VCaP (cell line): ENCODE results near the gene PDE4A.
"Not testable (repeated sequence)": the region's sequence is repeated elsewhere in the genome, so short reads cannot be mapped to it uniquely, and the experiment has no call there.

Experiments
- H3K27ac ChIP-seq: fragments of 450-650 bp; 2 replicates; pipeline ENCODE4 v1.5.1; 2017
- CTCF ChIP-seq: fragments of 450-650 bp; conservative IDR thresholded peaks from 2 replicates; pipeline ENCODE4 v1.5.1; 2017; ENCODE audit warnings: mild to moderate bottlenecking, moderate library complexity

Gene PDE4A

GRCh38 chr19:10420444-10421239, at the start of gene PDE4A:
Gene PDE4A (plus strand): TSS chr19:10420538. CDS start chr19:10420765, 227 bp downstream.
- peak within 1 kb of the TSS; percentile 11; the same call in 1 of the 2 replicates for H3K27ac ChIP-seq
- peak; percentile 69 for TF ChIP-seq CTCF

GRCh38 chr19:10372690-10373089, 47.6 kb upstream of the PDE4A start:
- no peak overlapping the region for H3K27ac ChIP-seq
- no peak for TF ChIP-seq CTCF

- H3K27ac ChIP-seq = no peak overlapping the region
- TF ChIP-seq CTCF = no peak
Observed at GRCh38 chr19:10374931-10375330, 45.4 kb upstream of the PDE4A start.

GRCh38 chr19:10377140-10377640, 43.1 kb upstream of the PDE4A start:
- not testable (repeated sequence) for H3K27ac ChIP-seq

- TF ChIP-seq CTCF = no peak
- no peak overlapping the region for H3K27ac ChIP-seq
Observed at GRCh38 chr19:10378124-10378523, 42.2 kb upstream of the PDE4A start.

GRCh38 chr19:10379880-10380312, 40.4 kb upstream of the PDE4A start:
- H3K27ac ChIP-seq = peak overlapping the region; percentile 71; the same call in 1 of the 2 replicates
- no peak for TF ChIP-seq CTCF

GRCh38 chr19:10380313-10381102, 39.8 kb upstream of the PDE4A start, which contains the start of gene TYK2:
Gene TYK2 (minus strand): TSS chr19:10380572. CDS start chr19:10378406, 2,166 bp downstream.
- TF ChIP-seq CTCF = no peak
- H3K27ac ChIP-seq = peak within 1 kb of the TSS; percentile 71

- not testable (repeated sequence) for H3K27ac ChIP-seq
Observed at GRCh38 chr19:10383223-10383499, 37.2 kb upstream of the PDE4A start.
